8988T (cell line): ENCODE data around the gene CHRM5.

ENCODE experiments used
- DNase-seq: peaks from one replicate; pipeline ENCODE4 v3.0.0; 2011

The CHRM5 gene

GRCh38 chr15:33968224-33968623 lies at the start of gene CHRM5:
Gene CHRM5, plus strand, starts transcription at chr15:33968497. Its CDS starts 94,221 bp downstream, at chr15:34062718.
- DNase-seq = no peak

- no peak for DNase-seq
Observed at GRCh38 chr15:33923446-33923845, 44.9 kb upstream of the CHRM5 start.

GRCh38 chr15:33926260-33926659 lies 42.0 kb upstream of the CHRM5 start:
- no peak for DNase-seq

GRCh38 chr15:33932734-33933133 lies 35.6 kb upstream of the CHRM5 start:
- DNase-seq = no peak

- no peak for DNase-seq
Observed at GRCh38 chr15:33934396-33934795, 33.9 kb upstream of the CHRM5 start.

- no peak for DNase-seq
Observed at GRCh38 chr15:33934921-33935320, 33.4 kb upstream of the CHRM5 start.

- DNase-seq = no peak
Observed at GRCh38 chr15:33941279-33942063, 26.8 kb upstream of the CHRM5 start.

GRCh38 chr15:33946152-33946551 lies 22.1 kb upstream of the CHRM5 start:
- no peak for DNase-seq

- DNase-seq = no peak
Observed at GRCh38 chr15:33955945-33956344, 12.4 kb upstream of the CHRM5 start.

GRCh38 chr15:33956397-33956796 lies 11.9 kb upstream of the CHRM5 start:
- no peak for DNase-seq

GRCh38 chr15:33959844-33960548 lies 8.3 kb upstream of the CHRM5 start:
- DNase-seq = no peak

GRCh38 chr15:33960549-33960935 lies 7.8 kb upstream of the CHRM5 start:
- no peak for DNase-seq

GRCh38 chr15:33963831-33964664 lies 4.2 kb upstream of the CHRM5 start:
- no peak for DNase-seq

- DNase-seq = no peak
Observed at GRCh38 chr15:33964665-33965040, 3.6 kb upstream of the CHRM5 start.

GRCh38 chr15:33968821-33969220 lies 524 bp downstream of the CHRM5 start:
- DNase-seq = no peak

- no peak for DNase-seq
Observed at GRCh38 chr15:33971811-33972210, 3.5 kb downstream of the CHRM5 start.

GRCh38 chr15:33975022-33975565 lies 6.8 kb downstream of the CHRM5 start:
- no peak for DNase-seq

- no peak for DNase-seq
Observed at GRCh38 chr15:33980159-33980558, 11.9 kb downstream of the CHRM5 start.

GRCh38 chr15:33982516-33982915 lies 14.2 kb downstream of the CHRM5 start:
- DNase-seq = no peak

- DNase-seq = no peak
Observed at GRCh38 chr15:33985287-33985686, 17.0 kb downstream of the CHRM5 start.

- DNase-seq = no peak
Observed at GRCh38 chr15:33985751-33986150, 17.5 kb downstream of the CHRM5 start.

GRCh38 chr15:33987444-33987843 lies 19.1 kb downstream of the CHRM5 start:
- no peak for DNase-seq

- DNase-seq = no peak
Observed at GRCh38 chr15:33988384-33988783, 20.1 kb downstream of the CHRM5 start.
